AG08395 (cell line): ENCODE measurements around the gene PKP2.
"Not testable (repeated sequence)": the region's sequence is repeated elsewhere in the genome, so short reads cannot be mapped to it uniquely, and the experiment has no call there.

Source experiments
- DNase-seq: peaks from one replicate; pipeline ENCODE4 v3.0.0; 2012; ENCODE audit warnings: mixed read lengths, low spot score

The PKP2 gene

DNA sequence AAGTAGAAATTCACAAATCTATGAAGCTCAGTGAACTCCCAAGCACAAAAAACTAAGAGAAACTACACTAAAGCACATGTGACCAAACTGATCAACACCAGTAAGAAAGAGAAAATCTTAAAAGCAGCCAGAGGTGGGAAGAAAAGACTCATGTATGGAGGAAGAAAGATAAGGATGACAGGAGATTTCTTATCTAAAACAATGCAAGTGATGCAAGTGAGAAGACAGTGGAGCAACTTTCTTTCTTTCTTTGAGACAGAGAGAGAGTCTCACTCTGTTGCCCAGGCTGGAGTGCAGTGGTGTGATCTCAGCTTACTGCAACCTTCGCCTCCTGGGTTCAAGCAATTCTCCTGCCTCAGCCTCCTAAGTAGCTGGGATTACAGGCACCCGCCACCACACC lies 34.9 kb downstream of the PKP2 start:
- DNase-seq: not testable (repeated sequence)

DNA sequence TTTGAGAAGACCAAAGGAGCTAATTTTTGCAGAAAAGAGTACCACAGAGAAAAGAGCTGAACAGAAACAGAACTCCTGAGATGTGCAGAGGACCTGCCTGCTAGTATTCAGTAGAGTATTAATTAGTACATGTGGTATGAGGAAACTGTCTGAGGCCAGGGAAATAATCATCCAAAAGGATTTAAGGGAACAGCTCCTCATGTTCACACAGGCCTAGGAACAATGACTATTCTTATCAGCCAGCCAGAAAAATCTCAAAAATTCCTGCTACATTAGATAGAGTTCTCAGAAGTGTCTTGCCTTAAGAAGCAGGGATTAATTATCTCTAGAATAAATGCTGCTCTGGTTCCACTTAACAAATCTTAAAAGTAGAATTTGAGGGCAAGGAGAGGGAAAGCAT lies 36.4 kb downstream of the PKP2 start:
- DNase-seq: no peak

DNA sequence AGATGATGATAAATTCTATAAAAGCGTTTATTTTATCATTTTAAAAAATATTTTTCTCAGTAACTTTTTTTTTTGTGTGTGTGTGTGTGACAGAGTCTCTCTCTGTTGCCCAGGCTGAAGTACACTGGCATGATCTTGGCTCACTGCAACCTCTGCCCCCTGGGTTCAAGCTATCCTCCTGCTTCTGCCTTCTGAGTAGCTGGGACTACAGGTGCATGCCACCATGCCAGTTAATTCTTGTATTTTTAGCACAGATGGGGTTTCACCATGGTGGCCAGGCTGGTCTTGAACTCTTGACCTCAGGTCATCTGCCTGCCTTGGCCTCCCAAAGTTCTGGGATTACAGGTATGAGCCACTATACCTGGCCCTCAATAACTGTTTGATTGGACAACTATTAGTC lies 37.2 kb downstream of the PKP2 start:
- no peak for DNase-seq

DNA sequence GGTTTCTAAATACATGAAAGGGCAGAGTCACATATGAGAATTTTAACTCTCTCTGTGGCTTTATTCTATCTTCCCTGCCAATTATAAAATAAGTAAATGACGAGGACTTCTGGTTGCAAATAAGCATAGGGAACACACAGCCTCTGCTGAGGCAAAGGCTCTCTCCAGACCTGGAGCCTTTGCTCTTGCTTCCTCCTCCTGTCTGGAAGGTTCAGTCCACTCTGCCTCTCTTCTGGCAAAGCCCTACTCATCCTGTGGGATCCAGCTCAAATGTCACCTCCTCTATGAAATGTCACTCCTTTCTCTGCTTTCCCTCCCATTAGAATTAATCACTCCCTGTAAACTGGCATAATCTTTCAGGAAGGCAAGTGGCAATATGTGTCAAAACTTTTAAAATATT lies 41.9 kb downstream of the PKP2 start:
- no peak for DNase-seq

DNA sequence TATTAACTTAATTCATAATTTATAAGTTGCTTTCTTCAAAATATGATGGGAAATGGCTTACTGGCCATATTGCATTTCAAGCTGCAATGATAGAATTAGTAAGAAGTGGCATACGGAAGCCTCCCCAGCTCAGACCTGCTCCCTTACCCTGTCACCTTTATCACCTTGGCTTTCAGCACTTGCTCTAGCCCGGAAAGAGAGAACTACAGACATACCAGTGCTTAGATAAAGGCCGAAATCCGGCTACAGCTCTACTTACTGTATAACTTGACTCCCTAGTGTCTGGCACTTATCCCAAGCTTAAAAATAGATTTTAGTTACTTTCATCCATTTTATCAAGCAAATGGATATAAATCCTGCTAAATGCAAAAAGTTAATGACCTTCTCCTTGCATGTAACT lies 42.5 kb downstream of the PKP2 start:
- no peak for DNase-seq

DNA sequence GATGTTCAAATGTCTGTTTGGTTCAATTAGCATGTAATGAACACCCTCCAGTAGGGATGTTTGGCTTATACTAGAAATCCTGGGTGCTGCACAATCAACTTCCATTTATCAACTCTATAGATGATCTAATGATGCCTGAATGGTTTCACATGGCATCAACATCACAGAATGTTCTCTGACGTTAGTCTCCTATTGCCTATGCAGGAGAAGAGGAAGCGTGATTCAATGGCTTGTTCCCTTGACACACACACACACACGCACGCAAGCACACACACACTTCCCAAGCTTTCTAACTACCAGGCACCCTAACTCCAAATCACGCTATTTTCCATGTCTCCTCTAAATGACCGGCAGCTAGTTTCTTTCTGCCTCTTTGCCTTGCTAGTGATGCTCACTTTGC lies 49.3 kb downstream of the PKP2 start:
- DNase-seq: no peak

DNA sequence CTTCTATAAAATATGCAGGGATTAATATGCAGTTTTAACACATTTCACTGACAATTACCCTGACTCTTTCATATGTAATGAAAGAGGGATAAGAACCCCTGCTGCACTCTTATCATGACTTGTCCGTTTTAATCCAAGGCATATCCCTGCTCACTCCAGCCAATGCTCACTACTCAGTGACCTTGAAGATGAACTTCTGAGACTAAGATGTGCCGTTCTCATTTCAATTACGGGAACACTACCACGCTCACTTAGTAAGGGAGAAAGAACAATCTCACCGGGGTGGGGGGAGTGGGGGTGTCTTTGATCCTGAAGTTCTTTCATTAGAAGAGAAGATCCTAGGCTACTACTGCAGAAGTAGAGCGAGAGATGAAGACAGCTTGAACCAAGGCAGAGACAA lies 50.5 kb downstream of the PKP2 start:
- no peak for DNase-seq

DNA sequence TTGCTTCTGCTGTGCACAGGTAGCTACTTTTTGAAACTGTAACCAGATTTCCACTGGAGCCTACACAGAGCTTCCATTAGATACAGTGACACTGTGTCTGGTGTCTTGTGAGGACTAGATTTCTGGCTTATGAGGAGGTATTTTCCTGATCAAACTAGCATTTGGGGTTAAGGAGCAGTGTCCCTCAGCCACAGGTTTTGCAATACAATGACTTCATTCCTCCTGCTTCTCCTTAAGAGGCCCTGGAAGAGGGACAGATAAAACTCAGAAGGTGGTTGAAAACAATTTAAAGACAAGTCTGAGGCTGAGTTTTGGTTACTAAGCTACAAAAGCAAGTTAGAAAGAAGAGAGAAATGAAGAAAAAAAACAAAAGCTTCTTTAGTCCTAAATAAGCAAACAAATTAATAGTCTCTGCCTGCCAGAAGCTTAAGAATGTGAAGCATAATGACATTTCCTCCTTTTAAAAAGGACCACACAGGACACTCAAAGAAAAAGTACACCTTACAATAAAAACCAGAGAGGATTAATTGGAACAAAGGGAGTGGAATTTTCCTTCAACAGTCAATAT lies 53.0 kb downstream of the PKP2 start:
- DNase-seq: no peak

DNA sequence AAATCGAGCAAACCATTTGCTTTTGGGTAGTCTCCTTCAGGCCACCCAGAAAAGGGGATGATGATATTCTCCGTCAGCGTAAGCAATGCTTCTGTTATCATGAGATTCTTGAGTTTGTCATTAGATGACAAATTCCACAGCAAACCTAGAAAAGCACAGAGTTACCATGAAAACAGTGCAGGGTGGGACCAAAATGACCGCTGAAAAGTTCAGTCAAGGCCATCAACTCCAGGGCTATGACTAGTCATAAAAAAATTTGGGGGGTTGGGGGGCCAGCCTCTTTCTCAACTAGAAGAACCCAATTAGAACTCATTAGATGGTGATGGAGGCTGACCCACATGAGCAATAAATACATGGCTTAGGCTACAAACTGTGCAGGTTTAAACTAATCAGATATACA lies 55.5 kb downstream of the PKP2 start:
- no peak for DNase-seq

DNA sequence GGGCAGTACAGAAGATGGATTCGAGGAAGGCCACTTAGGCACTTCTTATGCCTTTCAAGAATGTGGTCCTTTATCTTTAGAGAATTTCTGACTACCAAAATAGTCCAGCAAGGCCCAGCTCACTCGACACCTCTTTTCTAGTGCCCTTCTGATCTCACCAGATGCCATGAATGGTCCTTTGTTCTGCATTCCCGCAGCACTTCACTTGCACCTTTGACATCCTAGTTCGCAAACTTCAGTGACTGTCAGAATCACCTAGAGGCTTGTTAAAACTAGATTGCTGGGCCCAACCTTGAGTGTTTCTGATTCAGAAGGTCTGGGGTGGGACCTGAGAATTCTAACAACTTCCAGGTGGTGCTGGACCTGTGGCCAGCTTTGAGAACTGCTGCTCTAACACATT lies 56.7 kb downstream of the PKP2 start:
- DNase-seq: no peak

DNA sequence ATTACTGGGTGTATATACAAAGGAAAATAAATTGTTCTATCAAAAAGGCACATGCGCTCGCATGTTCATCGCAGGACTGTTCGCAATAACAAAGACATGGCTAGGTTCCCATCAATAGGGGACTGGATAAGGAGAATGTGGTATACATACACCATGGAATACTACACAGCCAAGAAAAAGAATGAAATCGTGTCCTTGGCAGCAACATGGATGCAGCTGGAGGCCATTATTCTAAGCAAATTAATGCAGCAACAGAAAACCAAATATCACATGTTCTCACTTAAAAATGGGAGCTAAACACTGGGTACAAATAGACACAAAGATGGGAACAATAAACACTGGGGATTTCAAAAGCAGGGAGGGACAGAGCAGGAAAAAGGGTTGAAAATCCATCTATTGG lies 58.6 kb downstream of the PKP2 start:
- DNase-seq: no peak

DNA sequence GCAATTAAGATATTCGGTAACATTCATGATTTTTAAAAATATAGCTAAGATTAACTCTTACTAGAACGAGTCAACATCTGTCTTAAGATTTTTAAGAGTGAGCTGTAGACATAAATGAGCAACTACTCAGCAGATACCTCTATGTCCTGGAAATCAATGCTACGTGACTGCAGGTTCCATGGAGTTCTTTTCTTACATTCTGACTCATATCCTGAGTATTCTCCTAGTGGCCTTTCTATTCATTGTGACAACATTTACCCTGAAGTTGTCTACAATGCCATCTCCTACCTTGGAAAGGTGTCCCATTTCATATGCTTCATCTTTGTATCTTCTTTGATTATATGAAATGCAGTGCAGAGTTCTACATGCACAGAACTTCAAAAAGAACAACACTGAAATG lies 59.9 kb downstream of the PKP2 start:
- no peak for DNase-seq

DNA sequence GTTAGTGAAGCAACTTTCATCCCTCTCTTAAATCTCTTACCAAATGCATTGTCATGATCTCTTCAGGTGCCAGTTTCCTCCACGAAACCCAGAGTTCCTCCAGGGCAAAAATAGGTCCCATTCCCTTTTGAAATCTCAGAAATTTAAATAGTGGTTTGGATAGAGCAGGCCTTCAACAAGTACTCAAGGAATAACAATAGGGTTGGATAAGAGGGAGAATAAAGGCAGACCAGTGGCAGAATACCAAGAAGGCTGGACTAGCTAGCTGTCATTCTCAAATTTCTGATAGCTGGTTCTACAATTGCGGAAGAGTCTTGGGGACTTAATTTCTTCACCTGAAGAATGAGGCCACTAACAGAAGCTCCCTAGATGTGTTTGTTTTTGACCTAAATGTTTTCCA lies 62.5 kb downstream of the PKP2 start:
- DNase-seq: no peak

DNA sequence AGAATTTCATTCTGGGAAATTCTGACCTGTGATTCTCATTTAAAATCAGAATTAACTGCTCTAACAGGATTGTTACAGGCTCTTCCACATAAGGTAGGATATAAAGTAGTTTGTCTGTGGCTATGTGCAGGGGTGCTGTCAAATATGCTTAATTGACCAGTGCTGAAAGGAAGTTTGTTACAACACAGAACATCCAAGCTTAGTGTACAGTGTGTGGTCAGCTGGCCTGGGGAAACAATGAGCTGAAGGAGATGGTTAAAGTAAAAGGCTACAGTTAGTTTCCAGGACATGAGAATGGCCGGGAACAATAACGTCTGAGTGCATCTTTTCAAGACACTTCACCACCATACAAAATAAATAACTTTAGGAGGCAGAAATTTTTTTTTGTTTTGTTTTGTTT lies 68.0 kb downstream of the PKP2 start:
- no peak for DNase-seq

DNA sequence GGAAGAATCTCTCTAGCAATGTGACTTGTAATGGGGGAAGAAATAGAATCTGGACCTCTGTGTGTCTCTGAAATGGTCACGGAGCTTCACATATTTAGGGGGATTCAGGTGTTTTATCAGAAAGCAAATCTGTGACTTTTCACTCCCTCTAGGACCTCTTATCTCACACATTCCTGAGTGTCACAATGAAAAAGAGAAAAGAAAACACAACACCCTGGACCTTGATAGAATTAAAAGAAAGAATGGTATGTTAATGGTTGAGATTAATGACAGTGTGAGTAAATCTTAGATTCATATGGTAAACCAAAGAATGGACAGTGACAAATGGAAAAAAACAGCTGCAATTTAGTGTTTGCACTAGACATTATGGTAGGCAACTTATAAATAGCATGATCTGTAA lies 68.5 kb downstream of the PKP2 start:
- DNase-seq: no peak

DNA sequence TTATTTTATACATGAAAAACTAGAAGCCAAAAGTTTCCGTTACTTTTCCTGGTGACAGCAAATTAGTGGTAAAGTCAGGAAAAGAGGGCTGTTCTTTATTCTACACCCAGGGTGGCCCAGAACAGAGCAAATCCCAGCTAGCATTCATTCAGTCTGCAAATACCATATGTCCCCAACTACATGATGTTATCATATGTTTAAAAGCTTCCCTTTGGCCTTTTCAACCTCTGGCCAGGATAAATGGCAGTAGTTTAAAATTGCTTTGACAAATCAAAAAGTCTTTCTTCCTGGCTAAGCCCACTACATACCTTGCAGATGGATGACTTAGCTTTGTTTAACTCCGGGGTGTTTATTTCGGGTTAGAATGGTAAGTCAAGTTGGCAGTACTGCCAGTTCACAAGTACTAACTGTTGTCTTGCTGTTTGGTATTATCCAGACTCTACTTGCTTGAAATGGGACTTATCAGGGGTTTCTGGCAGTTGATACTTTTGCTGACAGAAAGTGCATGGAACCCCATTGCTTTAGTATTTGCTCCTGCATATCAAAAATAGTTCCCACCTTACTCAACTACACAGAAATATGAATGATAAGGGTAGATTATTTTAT lies 69.7 kb downstream of the PKP2 start:
- no peak for DNase-seq

DNA sequence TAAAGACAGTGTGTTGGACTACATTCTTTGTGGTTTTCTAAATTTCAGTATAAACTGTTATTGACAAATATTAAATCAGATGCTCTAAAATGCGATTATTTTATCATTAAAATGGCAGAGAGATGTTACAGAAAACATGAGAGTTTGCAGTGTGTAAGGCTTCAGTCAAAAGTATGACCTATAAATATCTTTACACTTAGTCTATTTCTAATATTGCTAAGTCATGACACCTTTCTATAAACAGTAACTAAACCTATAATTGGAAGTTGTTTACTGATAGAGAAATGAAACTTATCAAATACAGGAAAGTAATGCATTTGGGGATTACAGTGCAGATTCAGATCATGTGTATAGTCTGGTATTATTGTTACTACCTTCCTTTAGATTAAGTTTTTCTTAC lies 72.0 kb downstream of the PKP2 start:
- no peak for DNase-seq

DNA sequence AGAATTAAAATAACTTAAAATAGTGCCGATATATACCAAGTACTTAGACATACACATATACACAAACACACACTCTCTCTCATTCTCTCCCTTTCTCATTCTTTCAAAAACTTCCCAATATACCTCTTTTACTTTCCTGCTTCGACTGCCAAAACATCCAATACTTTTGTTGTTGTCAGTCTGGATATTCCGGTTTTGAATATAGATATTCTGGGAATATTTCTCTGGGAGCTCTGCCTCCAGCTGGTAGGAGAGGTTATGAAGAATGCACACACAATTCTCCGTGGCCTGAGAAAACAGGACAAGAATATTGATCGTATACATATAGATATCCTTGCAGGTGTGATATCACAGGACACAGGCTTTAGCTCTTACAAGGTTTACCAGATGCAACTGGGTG lies 74.2 kb downstream of the PKP2 start:
- no peak for DNase-seq

DNA sequence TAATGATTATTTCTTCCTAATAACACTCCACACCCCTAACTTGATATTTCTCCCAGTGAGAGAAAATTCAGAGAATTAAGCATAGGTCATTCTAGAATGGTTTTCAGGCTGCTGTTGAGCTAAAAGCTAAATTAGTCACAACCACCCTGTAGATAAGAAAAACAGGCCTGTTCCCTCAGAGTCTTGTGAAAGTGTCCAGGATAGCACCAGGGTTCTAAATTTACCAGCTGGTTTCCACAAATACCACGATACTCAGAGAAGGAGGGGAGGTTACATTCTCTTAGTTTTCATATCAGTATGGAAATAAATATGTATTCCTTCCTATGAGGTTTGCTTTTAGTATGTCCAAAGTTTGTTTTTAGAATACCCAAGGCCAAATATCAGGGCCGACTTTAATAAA lies 74.9 kb downstream of the PKP2 start:
- DNase-seq: no peak

DNA sequence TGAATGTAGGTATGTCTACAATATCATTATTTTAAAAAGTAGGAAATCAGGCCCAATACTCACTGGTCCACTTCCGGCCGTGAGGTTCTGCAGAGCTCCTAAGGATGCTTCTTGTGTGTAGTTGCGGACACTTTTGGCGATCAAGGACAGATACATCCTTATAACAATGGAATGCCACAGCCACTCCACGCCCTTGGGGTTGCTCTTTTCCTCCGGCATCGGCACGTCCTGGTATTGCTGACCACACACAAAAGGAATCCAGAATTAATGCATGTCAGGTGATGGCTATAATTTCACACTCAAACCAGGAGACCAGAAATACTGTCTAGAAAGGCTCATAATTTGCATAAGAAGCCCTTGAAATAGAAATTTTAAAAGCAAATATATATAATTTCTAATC lies 75.3 kb downstream of the PKP2 start:
- no peak for DNase-seq

DNA sequence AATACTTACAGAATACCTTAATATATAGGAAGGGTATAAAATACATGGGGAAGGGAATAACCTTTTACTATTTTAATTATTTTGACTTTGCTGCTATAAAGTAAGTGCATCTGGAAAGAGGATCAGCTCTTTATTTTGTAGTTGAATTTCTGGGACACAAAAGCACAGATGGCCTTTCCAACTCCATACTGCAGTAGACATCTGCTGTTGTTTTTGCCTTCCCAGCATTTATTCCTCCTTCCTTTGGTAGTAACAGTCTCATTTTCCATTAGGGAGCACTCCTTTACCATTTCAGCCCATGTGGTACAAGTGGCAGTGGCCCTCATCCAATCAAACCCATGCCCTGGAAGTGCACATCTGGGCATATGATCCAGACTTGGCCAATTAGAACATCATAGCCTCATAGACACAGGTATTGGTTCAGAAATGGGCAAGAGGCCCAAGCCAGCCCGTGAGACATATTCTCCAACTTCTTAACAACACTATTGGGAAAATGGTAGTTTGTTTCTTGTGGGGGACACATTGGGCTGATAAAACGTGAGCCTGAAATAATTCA lies 76.1 kb downstream of the PKP2 start:
- no peak for DNase-seq

DNA sequence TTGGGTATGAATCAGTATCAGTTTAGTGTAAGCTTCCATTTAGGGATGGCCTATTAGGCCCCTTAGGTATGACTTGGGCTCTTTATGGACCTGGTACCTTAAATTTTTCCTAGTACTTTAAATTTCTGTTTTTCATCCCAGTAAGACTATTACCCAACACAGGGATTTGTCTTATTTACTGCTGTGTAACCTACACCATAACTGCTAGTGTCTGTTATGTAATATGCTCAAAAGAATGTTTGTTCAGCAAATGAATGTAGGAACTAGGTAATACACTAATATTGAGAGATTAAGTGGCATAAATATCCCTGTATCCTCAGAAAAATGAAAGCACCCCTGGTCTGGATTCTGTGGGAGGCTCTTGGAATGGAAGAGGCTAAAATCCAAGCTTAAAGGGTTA lies 77.2 kb downstream of the PKP2 start:
- no peak for DNase-seq

DNA sequence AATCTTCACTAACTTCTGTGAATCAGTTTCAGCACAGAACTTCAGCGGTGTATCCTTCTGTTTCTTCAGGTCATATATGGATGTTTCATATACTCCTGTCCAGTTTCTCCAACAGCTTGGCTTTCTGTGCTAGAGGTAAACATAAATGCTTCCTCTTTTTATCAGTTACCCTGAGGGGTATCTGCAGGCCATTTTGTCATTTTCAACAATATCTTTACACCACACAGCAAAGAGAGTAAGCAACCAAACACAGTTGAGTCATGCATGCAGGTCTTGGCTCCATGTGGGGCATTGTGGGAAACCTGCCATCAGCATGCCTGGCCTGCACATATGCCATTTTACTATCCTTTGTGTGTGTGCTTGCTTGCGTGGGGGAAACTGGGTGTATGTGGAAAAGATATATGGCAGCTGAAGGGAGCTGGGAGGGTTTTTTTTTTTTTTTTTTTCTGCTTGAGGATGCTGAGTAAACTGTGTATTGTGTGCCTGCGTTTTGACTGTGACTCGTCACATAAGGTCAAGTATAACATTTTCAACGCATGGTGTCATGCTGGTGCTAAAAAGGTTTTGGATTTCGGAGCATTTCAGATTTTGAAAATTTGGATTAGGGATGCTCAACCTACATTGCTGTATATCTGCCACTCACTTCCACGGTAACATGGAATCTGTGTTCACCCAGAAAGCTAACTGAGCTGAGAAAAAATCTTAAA lies 84.7 kb downstream of the PKP2 start:
- DNase-seq: no peak

DNA sequence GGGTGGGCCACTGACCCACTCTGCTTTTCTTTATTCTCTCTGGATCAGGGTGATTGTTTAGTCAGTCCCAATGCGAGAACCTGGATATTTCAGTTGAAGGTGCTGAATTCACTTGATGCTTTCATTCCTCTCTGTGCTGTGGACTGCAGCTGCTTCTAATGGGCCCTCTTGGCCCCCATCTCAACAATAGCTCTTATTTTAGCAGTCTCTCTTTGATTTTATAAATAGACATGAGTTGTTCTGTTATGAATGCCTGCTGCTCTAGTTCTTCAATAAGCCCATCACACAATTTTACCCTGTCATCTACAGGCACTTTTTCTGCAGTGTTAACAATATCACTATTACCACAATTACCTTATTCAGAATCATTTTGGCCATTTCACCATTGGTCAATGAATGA lies 86.7 kb downstream of the PKP2 start:
- no peak for DNase-seq
